HCT116 (cell line): ENCODE measurements around the gene SLC44A4.

Experiments
- CBX3 ChIP-seq: IDR thresholded peaks from 2 replicates; pipeline ENCODE4 v1.6.1; 2012; ENCODE audit warnings: low read depth
- CTCF ChIP-seq, 3 experiments: fragments of 200-600 bp in 1 of 3; sonication (generic) in 1 of 3; IDR thresholded peaks in 2 of 3; conservative IDR thresholded peaks in 1 of 3; 2 replicates each; pipeline ENCODE4 v1.5.1; 2012 to 2017; ENCODE audit warnings: low read depth in 2 of 3, low read length in 2 of 3, antibody characterized with exemption in 1 of 3, borderline replicate concordance in 1 of 3, control low read depth in 1 of 3, mild to moderate bottlenecking in 1 of 3, mixed read lengths in 1 of 3, mixed run types in 1 of 3, moderate library complexity in 1 of 3; ENCODE audit not compliant: insufficient read depth in 1 of 3
- EGR1 ChIP-seq: IDR thresholded peaks from 2 replicates; pipeline ENCODE4 v1.6.1; 2012; ENCODE audit warnings: low read depth
- REST ChIP-seq: IDR thresholded peaks from 2 replicates; pipeline ENCODE4 v1.6.1; 2012; ENCODE audit warnings: low read depth
- YY1 ChIP-seq: IDR thresholded peaks from 2 replicates; pipeline ENCODE4 v1.6.1; 2011; ENCODE audit warnings: low read length, low read depth, moderate library complexity, mild to moderate bottlenecking; ENCODE audit not compliant: insufficient replicate concordance; ENCODE audit errors: extremely low read depth

- TF ChIP-seq CTCF (IDR thresholded peaks at IDR 0.05 in 2 of 3, conservative IDR thresholded peaks at IDR 0.05 in 1 of 3; ENCODE audit: borderline replicate concordance in 1 of 3, insufficient read depth in 1 of 3, low read depth in 2 of 3, low read length in 2 of 3) (no peak), YY1 (peak; percentile 94), REST (no peak), CBX3 (no peak), EGR1 (no peak)
These were observed 44.2 kb downstream of the SLC44A4 start for GRCh38 chr6:31834367-31835250.
